GM19372 (cell line): ENCODE data around the gene SDR39U1.
A peak's percentile ranks its signal among the peaks of the same experiment; 100 is the strongest.

Experiments
- ATAC-seq: cut with Tn5 transposase; IDR thresholded peaks from one replicate; pipeline ENCODE4 v1.9.1; 2021; ENCODE audit warnings: mild to moderate bottlenecking, low read depth, moderate library complexity; ENCODE audit not compliant: unreplicated experiment

SDR39U1 gene

GRCh38 chr14:24443053-24443665, 583 bp upstream of the SDR39U1 start:
- no peak for ATAC-seq

DNA sequence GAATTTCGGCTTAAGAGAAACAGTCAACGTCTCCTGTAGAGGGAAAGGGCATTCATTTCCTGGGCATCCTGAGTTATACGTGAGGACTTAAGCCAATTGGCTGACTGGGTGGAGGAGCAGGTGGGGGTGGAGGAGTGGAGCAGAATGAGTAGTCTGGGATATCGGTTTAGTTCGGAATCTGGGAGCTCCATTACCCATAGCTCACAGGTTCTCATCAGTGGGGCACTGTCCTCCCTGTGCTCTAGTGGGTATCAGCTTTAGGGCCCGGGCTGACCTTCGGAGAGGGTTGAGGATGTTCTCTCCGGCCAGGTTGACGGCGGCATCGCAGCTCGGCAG, 704 bp downstream of the SDR39U1 start:
- ATAC-seq: no peak

DNA sequence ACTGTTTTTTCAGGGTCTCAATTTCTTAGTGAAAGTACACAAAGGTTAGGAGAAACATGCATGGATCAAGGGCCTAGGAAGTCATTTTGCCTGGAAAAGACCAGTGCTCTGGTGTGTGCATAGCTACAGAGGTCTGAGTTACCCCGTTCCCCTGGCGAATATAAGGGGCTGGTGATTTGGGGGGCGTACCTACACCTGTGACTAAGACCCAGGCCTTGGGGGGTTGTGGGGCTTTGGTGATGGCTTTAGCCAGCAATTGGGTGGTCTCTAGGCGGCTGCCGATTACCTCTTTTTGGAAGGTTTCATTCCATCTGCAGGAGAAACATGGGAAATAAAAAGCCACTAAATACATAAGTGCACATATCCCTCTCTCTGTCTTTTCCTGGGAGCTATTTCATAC, 1.1 kb downstream of the SDR39U1 start:
- no peak for ATAC-seq

DNA sequence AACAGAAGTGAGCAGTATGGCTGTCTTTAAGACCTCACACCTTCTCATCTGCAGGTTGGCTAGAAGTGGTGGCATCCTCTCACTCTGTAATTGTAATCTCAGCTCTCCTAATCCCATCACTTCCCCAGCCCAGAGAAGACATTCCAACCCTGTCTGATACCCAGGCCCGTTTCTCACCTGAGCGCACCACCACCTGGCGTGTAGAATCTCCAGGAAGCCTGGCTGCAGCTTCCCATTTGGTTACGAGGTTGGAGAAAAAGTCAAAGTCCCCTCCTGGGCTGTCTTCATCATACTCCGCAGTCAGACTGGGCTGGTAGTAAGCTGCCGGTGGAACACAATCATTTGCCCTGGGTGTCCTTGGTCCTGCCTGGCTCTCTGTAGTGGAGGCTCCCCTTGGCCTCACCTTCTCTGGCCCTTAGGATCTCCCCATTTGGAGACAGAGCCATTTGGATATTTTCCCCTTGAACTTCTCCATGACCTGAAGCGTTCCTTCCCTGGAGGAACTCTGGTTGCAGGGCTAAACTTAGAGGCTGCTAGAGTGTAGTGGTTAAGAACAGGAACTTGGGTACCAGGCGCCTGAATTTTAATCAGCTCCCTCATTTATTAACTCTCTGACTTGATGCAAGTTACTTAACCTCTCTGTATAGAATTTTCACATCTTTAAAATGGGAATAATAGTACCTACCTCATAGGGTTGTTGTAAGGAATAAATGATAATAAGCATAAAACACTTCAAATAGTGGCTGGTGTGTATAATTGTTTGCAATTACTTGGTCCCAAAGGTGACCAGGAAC, 1.8 kb downstream of the SDR39U1 start:
- no peak for ATAC-seq

DNA sequence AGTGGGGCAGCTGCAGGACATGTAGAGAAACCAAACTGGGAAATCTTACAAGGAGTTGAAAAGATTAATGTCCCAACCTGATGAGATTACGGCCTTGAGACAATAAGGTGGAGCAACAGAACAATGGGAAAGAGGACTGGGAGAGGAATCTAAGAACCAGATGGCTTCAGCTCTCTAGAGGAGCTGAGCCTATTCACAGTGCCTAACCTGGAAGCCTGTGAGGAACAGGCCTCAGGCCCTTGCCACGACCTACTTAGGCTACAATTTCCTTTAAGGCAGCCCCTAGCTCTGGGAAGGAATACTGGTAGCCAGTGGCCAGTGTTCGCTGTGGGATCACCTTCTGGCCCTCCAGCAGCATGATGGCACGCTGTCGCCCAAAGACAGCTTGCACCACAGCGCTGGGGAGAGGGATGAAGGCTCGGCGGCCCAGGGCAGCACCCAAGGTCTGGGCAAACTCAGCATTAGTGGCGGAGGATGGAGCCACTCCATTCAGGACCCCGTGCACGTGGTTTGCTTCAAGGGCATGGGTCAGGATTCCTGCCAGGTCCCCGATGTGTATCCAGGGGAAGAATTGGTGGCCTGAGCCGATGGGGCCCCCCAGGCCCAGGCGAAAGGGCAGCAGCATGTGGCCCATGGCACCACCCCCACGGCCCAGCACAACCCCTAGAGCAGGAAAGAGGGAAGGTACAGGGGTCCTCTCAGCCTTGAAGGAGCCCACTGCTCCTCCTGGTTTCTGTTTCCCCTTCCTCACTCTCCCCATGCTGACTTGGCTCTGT, 2.6 kb downstream of the SDR39U1 start:
- ATAC-seq: no peak

DNA sequence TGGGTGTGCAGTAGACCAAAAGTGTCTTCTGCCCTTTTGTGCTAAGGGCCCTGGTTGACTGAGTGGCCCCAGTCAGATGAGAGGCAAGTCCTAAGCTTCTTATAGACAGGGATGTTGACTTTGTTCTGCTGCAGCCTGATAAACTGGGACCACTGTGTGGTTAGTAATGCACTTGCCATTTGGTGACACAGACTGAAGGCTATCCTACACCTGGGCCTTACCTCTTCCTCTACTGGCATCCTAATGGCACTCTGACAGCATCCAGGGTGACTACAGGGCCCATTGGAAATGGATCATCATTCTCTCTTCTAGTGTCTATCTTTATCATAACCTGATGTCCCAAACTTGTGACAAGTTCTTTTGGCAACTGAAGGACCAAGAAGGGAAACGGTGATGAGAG, 3.3 kb downstream of the SDR39U1 start:
- ATAC-seq: no peak

DNA sequence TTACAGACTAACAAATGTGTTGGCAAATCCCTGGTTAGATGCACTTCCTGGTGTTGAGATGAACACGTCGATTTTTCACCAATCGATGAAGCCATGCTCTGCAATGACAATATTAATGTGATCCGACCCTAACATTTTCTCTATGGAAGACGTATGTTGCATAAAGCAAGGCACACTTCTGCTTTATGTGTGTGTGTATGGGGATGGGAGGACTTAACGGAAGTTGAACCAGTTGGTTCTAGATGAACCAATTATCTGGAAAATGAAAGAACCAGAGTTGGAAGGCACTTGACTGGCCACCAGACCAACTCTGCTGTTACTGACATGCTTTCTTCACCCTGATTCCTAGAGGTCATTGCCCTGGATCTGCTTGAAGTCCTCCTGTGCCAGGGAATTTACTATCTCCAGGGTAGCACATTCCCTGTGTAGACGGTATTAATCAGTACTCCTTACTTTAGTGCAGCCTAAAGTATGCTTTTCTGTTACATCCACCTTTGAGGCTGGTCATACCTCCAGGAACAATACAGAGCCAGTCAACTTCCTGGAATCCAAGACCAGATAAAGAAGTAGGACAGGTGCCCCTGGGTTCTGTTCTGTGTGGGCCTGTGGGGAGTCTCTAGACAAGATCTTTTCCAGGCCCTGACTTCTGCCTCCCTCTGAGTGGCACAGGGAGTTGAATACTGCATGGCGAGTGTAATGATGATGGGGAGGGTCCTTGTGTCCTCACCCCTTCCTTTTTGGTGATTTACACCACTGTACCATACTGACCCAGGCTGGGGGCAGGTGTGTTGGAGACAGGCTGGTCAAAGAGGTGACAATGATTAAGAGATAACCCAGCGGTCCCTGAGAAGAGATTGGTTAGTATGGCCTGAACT, 4.1 kb downstream of the SDR39U1 start:
- ATAC-seq: no peak

GRCh38 chr14:24437736-24438067, 4.9 kb downstream of the SDR39U1 start:
- ATAC-seq: no peak

GRCh38 chr14:24437020-24437735, 5.4 kb downstream of the SDR39U1 start:
- ATAC-seq: no peak

DNA sequence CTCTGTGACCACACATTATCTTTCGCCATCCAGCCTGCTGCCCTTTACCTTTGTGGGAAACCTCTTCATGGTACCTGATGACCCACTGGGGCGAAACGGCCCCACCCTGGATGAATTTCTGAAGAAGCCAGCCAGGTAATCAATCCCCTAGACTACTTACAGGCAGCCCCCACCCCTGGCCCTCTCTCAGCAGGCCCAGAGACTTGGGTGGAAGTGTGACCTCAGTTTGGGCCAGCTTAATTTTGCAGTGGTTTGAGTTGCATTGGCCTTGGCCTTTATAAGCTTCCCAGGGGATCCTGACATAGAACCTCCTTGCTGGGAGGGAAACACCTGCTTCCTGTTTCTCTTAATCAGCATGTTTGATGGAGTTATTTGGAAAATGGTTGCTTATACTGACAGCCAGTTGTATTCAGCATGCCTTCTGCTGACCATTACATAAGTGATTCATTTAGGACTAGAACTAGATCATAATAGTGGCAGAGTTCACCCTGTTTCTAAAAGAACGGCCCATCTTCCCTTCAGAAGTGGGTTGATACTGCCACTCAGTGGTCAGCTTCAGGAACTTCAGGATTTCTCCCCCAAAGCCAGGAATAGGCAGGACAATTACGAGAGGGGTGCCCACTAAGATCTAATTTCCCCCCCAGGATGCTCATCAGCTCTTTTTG, 6.1 kb downstream of the SDR39U1 start:
- no peak for ATAC-seq

- ATAC-seq: no peak
These were observed 6.6 kb downstream of the SDR39U1 start for GRCh38 chr14:24435998-24436354.

- ATAC-seq: no peak
These were observed 7.3 kb downstream of the SDR39U1 start for GRCh38 chr14:24435192-24435810.

DNA sequence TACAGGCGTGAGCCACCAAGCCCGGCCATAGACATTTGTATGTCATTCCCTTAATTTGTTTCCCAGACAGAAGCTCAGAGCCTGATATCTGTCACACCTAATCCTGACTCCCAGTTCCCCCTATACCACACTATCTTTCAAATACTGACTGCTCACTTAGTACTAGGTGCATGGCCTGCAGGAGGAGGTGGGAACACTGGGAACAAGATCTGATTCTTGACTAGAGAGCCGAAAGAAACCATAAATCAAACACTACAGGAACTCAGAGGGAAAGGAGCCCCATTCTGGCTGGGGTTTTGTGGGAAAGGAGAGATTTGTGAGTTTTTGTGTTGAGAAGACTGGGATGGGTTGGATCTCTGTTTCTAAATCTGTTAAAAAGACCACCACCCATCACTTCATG, 7.9 kb downstream of the SDR39U1 start:
- ATAC-seq: no peak

DNA sequence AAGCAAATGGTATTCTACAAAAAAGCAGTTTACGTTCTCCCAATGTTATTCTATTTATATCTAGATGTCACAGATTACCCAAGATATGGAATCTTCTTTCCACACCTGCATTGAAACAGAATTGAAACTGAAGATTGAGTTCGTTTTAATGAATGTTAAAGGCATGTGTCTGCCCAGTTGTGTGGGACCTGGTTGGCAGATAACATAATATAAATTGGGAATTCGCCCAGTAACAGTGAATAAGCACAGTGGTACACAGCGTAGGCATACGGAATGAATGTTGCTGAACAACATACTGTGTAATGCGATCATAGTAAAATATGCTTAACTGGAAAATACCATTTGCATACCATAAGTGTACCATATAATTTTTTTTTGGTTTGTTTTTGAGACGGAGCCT, 8.5 kb downstream of the SDR39U1 start:
- no peak for ATAC-seq

DNA sequence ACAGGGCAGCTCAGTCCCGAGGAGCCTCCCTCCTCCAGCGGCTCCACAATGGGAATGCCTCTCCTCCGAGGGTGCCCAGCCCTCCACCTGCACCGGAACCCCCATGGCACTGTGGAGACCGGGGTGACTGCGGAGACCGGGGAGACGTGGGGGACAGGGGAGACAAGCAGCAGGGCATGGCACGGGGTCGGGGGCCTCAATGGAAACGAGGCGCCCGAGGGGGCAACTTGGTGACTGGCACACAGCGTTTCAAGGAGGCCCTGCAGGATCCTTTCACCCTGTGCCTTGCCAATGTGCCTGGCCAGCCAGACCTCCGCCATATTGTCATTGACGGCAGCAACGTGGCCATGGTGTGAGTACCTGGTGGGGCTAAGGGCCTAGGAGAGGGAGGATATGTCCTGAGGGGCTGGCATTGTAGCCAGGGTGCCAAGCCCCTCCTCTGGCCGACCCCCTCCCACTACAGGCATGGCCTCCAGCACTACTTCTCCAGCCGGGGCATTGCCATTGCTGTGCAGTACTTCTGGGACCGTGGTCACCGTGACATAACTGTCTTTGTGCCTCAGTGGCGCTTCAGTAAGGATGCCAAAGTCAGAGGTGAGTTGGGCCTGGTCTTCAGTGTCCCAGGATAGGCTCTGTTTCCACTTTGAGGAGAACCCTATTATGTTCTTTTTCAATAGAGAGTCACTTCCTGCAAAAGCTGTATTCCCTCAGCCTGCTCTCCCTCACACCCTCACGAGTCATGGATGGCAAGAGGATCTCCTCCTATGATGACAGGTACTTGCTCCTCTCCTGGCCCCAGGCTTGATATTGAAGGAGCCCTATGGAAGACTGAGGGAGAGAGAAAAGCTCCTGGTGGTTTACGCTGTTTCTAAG, 10.1 kb downstream of the SDR39U1 start:
- no peak for ATAC-seq

- ATAC-seq: peak; percentile 46
These were observed 10.9 kb downstream of the SDR39U1 start for GRCh38 chr14:24431569-24432258.

GRCh38 chr14:24430682-24431568, 11.7 kb downstream of the SDR39U1 start:
- ATAC-seq: no peak
